Measurements from ENCODE around the gene LRP1B. TPM values are rescaled to one million over a fixed set of nuclear protein-coding genes. Genes with fewer than 3 reads are reported as not detected.

Gene LRP1B
- total RNA-seq, 1 donor from 2014 or later = 0.12 TPM

DNA sequence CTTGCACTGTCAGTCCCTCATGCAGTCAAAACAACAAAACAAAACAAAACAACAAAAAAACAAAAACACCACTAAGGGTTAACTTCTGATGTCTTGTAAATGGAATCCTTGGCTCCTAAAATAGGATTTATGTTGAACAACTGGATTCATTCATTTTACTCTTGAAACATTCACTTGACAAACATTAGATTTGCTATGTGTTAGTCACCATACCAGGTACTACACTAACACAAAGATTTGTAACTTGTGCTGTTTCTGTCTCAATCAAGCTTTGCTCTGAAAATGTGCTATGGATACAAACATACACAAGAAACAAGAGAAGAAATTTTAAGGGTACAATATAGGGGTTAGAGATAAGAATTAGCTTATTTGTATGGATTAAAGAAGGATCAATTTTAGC, 812.8 kb downstream of the LRP1B start:
- no peak overlapping the region for H3K4me3 ChIP-seq (ENCODE audit: low read depth, low read length)
- no peak for DNase-seq (ENCODE audit: low read depth)
- TF ChIP-seq, protein P1, sequence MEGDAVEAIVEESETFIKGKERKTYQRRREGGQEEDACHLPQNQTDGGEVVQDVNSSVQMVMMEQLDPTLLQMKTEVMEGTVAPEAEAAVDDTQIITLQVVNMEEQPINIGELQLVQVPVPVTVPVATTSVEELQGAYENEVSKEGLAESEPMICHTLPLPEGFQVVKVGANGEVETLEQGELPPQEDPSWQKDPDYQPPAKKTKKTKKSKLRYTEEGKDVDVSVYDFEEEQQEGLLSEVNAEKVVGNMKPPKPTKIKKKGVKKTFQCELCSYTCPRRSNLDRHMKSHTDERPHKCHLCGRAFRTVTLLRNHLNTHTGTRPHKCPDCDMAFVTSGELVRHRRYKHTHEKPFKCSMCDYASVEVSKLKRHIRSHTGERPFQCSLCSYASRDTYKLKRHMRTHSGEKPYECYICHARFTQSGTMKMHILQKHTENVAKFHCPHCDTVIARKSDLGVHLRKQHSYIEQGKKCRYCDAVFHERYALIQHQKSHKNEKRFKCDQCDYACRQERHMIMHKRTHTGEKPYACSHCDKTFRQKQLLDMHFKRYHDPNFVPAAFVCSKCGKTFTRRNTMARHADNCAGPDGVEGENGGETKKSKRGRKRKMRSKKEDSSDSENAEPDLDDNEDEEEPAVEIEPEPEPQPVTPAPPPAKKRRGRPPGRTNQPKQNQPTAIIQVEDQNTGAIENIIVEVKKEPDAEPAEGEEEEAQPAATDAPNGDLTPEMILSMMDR (conservative IDR thresholded peaks at IDR 0.05; ENCODE audit: low read depth, low read length) = no peak

DNA sequence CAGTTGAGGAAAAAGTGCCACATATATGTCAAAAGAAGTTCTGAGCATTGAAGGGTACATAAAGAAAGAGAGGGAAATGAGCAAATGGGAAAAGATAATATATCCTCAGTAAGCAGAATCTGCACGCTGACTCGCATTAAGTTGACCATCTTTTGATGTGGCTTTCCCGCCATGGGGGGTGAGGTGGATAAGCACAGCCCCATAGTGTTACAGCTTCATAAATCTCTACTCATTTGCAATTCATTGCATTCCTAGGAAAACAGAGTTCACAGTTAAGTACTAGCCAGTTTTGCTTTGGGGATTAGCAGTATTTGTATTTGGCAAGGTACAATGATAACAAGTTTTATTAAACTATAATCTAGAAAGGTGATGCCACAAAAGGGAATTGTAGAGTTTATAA, 814.2 kb downstream of the LRP1B start:
- TF ChIP-seq, protein P1 (conservative IDR thresholded peaks at IDR 0.05; ENCODE audit: low read depth, low read length) = no peak
- H3K4me3 ChIP-seq (ENCODE audit: low read depth, low read length) = no peak overlapping the region
- no peak for DNase-seq (ENCODE audit: low read depth)

DNA sequence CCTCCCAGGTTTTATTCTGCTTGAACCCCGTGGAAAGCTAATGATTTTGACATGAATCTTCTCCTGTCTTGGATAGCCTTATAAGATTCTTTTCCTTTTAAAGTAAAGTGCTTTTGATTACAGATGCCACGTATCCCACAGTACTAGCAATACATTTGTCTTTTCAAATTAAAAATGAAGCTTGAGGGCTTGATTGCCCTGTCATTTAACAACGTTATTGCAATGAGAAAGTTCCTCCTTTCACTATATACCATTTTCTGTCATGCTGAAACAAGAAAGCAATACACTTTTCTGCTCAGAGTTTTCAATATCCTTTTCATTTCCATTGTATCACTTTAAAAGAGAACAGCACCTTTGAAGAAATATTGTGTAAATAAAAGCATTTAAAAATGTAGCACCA, 814.7 kb downstream of the LRP1B start:
- DNase-seq (ENCODE audit: low read depth) = no peak
- TF ChIP-seq, protein P1 (conservative IDR thresholded peaks at IDR 0.05; ENCODE audit: low read depth, low read length) = no peak
- no peak overlapping the region for H3K4me3 ChIP-seq (ENCODE audit: low read depth, low read length)

DNA sequence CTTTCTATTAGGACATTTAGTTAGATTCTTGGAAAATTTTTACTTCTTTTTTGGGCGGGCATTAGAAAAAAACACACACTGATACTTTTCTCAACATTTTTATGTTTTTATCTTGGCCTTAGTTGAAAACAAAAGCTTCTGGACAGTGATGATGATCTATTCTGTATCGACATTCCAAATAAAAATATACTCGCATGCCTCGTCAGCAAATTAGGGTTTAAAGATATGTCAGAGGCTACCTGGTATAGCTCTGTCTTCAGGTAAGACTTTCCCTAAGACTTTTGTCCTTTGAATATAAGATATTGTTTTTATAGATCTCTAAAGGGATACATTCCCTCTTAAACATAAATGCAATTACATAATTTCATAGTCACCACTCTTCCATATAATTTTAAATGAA, 816.8 kb downstream of the LRP1B start:
- H3K4me3 ChIP-seq (ENCODE audit: low read depth, low read length) = no peak overlapping the region
- TF ChIP-seq, protein P1 (conservative IDR thresholded peaks at IDR 0.05; ENCODE audit: low read depth, low read length) = no peak
- no peak for DNase-seq (ENCODE audit: low read depth)

DNA sequence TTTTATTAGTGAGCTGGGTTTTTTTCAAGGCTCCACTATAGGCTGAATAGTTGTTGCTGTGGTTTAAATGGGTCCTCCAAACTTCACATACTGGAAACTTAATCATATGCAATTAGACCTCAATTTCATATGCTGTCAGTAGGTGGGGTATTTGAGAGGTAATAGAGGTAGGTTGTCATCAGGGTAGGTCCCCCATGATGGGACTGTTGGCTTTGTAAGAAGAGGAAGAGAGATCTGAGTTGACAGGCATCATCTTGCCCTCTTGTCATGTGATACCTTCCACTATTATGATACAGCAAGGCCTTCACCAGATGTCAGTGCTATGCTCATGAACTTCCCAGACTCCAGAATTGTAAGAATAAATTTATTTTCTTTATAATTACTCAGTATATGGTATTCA, 819.4 kb downstream of the LRP1B start:
- TF ChIP-seq, protein P1 (conservative IDR thresholded peaks at IDR 0.05; ENCODE audit: low read depth, low read length) = peak; percentile 8
- DNase-seq (ENCODE audit: low read depth) = no peak

DNA sequence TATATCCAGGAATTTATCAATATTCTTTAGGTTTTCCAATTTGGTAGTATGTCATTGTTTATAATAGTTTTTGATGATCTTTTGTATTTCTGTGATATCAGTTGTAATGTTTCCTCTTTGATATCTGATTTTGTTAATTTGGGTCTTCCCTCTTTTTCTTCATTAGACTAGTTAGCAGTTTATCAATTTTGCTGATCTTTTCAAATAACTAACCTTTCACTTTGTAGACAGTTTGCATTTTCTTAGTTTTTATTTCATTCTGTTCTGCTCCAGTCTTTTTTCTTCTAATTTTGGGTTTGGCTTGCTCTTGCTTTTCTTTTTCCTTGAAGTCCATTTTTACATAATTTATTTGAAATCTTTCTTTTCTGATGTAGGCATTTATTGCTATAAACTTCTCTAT, 824.4 kb downstream of the LRP1B start:
- DNase-seq (ENCODE audit: low read depth) = no peak
- no peak overlapping the region for H3K4me3 ChIP-seq (ENCODE audit: low read depth, low read length)
- TF ChIP-seq, protein P1 (conservative IDR thresholded peaks at IDR 0.05; ENCODE audit: low read depth, low read length) = no peak

More for the DNA sequence above, 819.4 kb downstream of the LRP1B start:
- no peak overlapping the region for H3K4me3 ChIP-seq (ENCODE audit: low read depth, low read length)

DNA sequence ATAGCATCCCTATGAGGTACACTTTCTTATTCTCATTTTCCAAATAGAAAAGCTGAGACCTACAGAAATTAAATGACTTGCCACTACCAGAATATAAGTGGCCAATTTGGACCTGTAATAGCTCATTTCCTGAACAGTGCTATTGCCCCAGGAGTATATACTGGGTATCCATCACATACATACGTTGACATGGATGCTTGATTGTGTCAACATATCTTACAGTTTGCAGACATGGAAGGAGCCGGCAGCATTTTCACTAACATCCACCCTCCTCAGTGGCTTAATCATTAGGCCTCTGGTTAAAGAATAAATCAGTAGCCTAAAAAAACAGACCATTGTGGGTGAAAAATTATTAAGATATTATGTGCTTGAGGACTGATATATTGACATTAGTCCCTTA, 829.3 kb downstream of the LRP1B start:
- TF ChIP-seq, protein P1 (conservative IDR thresholded peaks at IDR 0.05; ENCODE audit: low read depth, low read length) = no peak

More for the DNA sequence above, 829.3 kb downstream of the LRP1B start:
- no peak overlapping the region for H3K4me3 ChIP-seq (ENCODE audit: low read depth, low read length)
- no peak for DNase-seq (ENCODE audit: low read depth)

Measured in epithelial cell of proximal tubule (primary cell).